PC-3 (cell line): ENCODE data around the gene MTM1. TPM values are rescaled to one million over a fixed set of nuclear protein-coding genes. Genes with fewer than 3 reads are reported as not detected.

Source experiments
- ATAC-seq: fragments of 200-7000 bp; cut with Tn5 transposase; 2 replicates; pipeline ENCODE4 v1.9.1; 2020; ENCODE audit warnings: mild to moderate bottlenecking, moderate library complexity
- BruUV-seq: library from RNA; stranded (reverse); fragments of 400-500 nt; replicated peaks from 2 replicates; lab custom pipeline; 2021; lab: Mats Ljungman, UMichigan
- CTCF ChIA-PET: fragments of 300-600 bp; sonication (Branson Sonifier 250); formaldehyde crosslinking; loops from one replicate; lab custom pipeline; 2022; ENCODE audit warnings: antibody characterized with exemption; lab: Charles Lee
- POLR2A ChIA-PET: fragments of 300-600 bp; sonication (Branson Sonifier 250); formaldehyde crosslinking; loops from one replicate; lab custom pipeline; 2022; ENCODE audit warnings: antibody characterized with exemption; ENCODE audit not compliant: unreplicated experiment; lab: Charles Lee
- DNase-seq: peaks from one replicate; pipeline ENCODE4 v3.0.0-alpha.2; 2015
- H2AFZ ChIP-seq: fragments of 300-600 bp; sonication (generic); 2 replicates; pipeline ENCODE4 v1.6.0; 2016; ENCODE audit warnings: antibody characterized with exemption, low read length
- H3F3A ChIP-seq: fragments of 300-600 bp; sonication (generic); one replicate; pipeline ENCODE4 v1.6.0; 2017; ENCODE audit warnings: antibody characterized with exemption, low read length, control low read depth, mild to moderate bottlenecking; ENCODE audit not compliant: unreplicated experiment
- H3K27ac ChIP-seq: fragments of 300-600 bp; sonication (generic); 2 replicates; pipeline ENCODE4 v1.5.1; 2016; ENCODE audit warnings: mild to moderate bottlenecking, low read length
- H3K27me3 ChIP-seq: fragments of 300-600 bp; sonication (generic); 2 replicates; pipeline ENCODE4 v1.6.1; 2016; ENCODE audit warnings: low read length, mixed read lengths
- H3K36me3 ChIP-seq: fragments of 300-600 bp; sonication (generic); 2 replicates; pipeline ENCODE4 v1.6.1; 2016; ENCODE audit warnings: low read depth, mixed run types, low read length, mixed read lengths
- H3K4me1 ChIP-seq: fragments of 300-600 bp; sonication (generic); 2 replicates; pipeline ENCODE4 v1.5.1; 2016; ENCODE audit warnings: low read length; ENCODE audit not compliant: insufficient read depth
- H3K4me2 ChIP-seq: fragments of 300-600 bp; sonication (generic); 2 replicates; pipeline ENCODE4 v1.6.0; 2016; ENCODE audit warnings: low read length
- H3K4me3 ChIP-seq: fragments of 300-600 bp; sonication (generic); 2 replicates; pipeline ENCODE4 v1.5.1; 2016; ENCODE audit warnings: mild to moderate bottlenecking, low read length, mixed read lengths
- H3K79me2 ChIP-seq: fragments of 300-600 bp; sonication (generic); 2 replicates; pipeline ENCODE4 v1.6.1; 2017; ENCODE audit warnings: low read length, mixed read lengths
- H3K9ac ChIP-seq: fragments of 300-600 bp; sonication (generic); 2 replicates; pipeline ENCODE4 v1.6.0; 2016; ENCODE audit warnings: mild to moderate bottlenecking, low read length
- H3K9me2 ChIP-seq: fragments of 300-600 bp; sonication (generic); replicated peaks from 2 replicates; pipeline ENCODE4 v1.6.1; 2016; ENCODE audit warnings: mixed run types, low read length, mixed read lengths
- H3K9me3 ChIP-seq: fragments of 300-600 bp; sonication (generic); 2 replicates; pipeline ENCODE4 v1.6.1; 2016; ENCODE audit warnings: low read length, mixed read lengths
- H4K20me1 ChIP-seq: fragments of 300-600 bp; sonication (generic); 2 replicates; pipeline ENCODE4 v1.6.1; 2016; ENCODE audit warnings: low read length, mixed read lengths
- EZH2 ChIP-seq: fragments of 300-600 bp; sonication (generic); IDR thresholded peaks from one replicate; pipeline ENCODE4 v1.6.1; 2017; ENCODE audit warnings: antibody characterized with exemption, mild to moderate bottlenecking, low read length; ENCODE audit not compliant: unreplicated experiment
- EZH2phosphoT487 ChIP-seq: fragments of 300-600 bp; sonication (generic); IDR thresholded peaks from 2 replicates; pipeline ENCODE4 v1.6.1; 2018; ENCODE audit warnings: mild to moderate bottlenecking, antibody characterized with exemption, low read length, borderline replicate concordance
- intact Hi-C: fragments of 100-400 bp; cut with micrococcal nuclease; formaldehyde crosslinking; loops from 2 replicates; pipeline ENCODE4 v1.9.0; 2023
- total RNA-seq: library from RNA; depleted of rRNA; stranded (reverse); fragments of >200 nt; gene quantifications from 2 replicates; pipeline ENCODE4 v1.2.3, GENCODE V29; 2014
- TF ChIP-seq, protein P1 (sequence below): fragments of 300-600 bp; sonication (generic); conservative IDR thresholded peaks from 2 replicates; pipeline ENCODE4 v1.5.1; 2017; ENCODE audit warnings: antibody characterized with exemption, low read depth, mild to moderate bottlenecking, low read length

The MTM1 gene
- total RNA-seq, 1 experiment from 2014 or later, result 13.7 TPM

DNA sequence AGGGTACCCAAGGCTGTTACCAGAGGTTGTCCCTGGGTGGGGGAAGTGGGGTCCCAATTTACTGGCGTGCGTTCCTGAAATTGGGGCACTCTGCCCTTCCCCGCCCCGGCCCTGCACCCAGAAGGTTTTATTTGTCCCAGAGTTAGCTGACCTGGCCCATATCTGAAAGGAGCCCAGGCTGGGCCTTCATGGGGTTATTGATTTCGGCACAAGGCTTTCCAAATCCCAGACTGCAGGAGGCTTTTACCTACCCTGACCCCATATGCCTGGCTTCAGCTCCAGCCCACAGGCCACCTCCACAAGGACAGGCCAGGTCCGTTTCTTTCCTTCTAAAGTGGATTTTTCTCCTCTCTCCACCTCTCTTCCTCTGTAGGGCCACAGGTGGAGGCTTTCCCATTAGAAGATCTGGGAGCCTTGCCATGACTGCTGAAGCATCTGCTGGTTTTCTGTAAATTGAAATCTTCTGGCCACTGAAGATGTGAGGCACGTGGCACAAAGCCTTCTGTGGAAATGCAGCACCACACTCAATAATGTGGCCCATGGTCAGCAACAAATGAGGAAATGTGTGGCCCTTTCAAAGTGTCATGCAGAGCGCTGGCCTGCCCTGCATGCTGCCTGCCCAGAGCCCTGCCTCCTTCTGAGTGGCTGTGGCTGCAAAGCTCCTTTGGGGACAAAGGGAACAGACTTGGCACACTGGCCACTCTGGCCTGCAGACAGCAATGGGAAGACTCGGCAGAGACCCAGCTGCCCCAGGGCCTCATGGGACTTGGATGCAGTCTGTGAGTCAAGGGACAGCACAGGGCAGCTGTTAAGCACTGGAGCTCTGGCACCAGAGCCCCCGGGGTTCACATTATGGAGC is 43.1 kb upstream of the MTM1 start:
- POLR2A ChIA-PET, result no interaction called here
- TF ChIP-seq EZH2 (no peak), EZH2phosphoT487 (no peak)
- TF ChIP-seq, protein P1, sequence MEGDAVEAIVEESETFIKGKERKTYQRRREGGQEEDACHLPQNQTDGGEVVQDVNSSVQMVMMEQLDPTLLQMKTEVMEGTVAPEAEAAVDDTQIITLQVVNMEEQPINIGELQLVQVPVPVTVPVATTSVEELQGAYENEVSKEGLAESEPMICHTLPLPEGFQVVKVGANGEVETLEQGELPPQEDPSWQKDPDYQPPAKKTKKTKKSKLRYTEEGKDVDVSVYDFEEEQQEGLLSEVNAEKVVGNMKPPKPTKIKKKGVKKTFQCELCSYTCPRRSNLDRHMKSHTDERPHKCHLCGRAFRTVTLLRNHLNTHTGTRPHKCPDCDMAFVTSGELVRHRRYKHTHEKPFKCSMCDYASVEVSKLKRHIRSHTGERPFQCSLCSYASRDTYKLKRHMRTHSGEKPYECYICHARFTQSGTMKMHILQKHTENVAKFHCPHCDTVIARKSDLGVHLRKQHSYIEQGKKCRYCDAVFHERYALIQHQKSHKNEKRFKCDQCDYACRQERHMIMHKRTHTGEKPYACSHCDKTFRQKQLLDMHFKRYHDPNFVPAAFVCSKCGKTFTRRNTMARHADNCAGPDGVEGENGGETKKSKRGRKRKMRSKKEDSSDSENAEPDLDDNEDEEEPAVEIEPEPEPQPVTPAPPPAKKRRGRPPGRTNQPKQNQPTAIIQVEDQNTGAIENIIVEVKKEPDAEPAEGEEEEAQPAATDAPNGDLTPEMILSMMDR, result no peak
- Histone ChIP-seq H2AFZ (no peak overlapping the region), H3K9me3 (no peaks in the 10 kb centered on the region), H3K4me1 (no peaks in the 10 kb centered on the region), H3K9ac (no peak overlapping the region), H3K27me3 (no peaks in the 10 kb centered on the region), H4K20me1 (no peaks in the 10 kb centered on the region), H3K4me3 (no peak overlapping the region), H3K4me2 (no peak overlapping the region), H3F3A (no peaks in the 10 kb centered on the region), H3K27ac (no peak overlapping the region), H3K36me3 (no peaks in the 10 kb centered on the region), H3K79me2 (no peaks in the 10 kb centered on the region), H3K9me2 (no peaks in the 10 kb centered on the region)
- ATAC-seq, result no peak
- CTCF ChIA-PET, result no interaction called here
- intact Hi-C loops, result no loop called here
- no TSS peak for BruUV-seq
- DNase-seq, result no peak

DNA sequence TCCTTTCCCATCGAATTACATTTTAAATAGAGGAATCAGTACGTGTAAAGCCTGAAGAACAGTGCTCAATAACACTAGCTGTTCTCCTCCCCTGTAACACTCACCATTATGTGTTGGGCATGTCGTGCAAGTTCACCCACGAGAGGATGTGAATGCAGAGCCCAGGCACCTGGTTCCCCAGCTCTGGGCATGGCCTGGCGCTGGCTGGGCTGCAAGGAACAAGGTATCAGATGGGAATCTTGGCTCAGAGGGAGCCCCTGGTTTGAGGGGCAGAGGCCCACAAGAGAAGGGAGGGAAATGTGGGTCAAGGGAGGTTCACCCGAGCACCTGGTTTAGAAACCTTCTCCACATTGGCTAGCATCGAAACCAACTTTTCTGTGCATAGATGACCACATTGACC is 41.7 kb upstream of the MTM1 start:
- no peaks in the 10 kb centered on the region for H3K9me3 ChIP-seq
- H3K4me2 ChIP-seq, result no peak overlapping the region
- no peak for TF ChIP-seq EZH2phosphoT487
- H3K27ac ChIP-seq, result no peak overlapping the region
- no peaks in the 10 kb centered on the region for H3K4me1 ChIP-seq
- ATAC-seq, result no peak
- H3F3A ChIP-seq, result no peaks in the 10 kb centered on the region
- no TSS peak for BruUV-seq
- no peaks in the 10 kb centered on the region for H3K27me3 ChIP-seq
- DNase-seq, result no peak
- POLR2A ChIA-PET, result no interaction called here
- intact Hi-C loops, result no loop called here
- CTCF ChIA-PET, result no interaction called here
- no peak overlapping the region for H3K9ac ChIP-seq
- H3K4me3 ChIP-seq, result no peak overlapping the region
- no peaks in the 10 kb centered on the region for H3K9me2 ChIP-seq
- H4K20me1 ChIP-seq, result no peaks in the 10 kb centered on the region
- no peaks in the 10 kb centered on the region for H3K79me2 ChIP-seq
- H2AFZ ChIP-seq, result no peak overlapping the region
- no peaks in the 10 kb centered on the region for H3K36me3 ChIP-seq

DNA sequence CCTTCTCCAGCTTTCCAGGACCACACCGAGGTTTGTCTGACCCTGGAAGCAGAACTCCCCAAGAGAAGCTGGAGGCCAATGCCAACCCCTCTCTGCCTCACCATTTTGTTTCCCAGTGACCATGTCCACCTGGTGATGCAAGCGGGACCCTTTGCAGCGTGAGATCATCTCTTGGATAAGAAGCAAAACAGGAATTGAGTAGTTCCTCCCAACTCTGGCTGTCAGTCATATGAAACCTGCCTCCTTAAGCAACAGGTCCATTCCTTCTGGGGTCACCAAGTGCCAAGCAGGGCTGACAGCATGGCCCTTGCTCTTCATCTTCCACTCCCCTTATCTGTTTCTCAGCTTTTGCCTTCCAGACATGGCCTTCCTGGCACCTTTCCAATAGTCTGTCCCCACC is 41.3 kb upstream of the MTM1 start:
- POLR2A ChIA-PET, result no interaction called here
- DNase-seq, result no peak
- H3K9me3 ChIP-seq, result no peaks in the 10 kb centered on the region
- no peaks in the 10 kb centered on the region for H3K36me3 ChIP-seq
- no peak overlapping the region for H3K4me3 ChIP-seq
- no peak overlapping the region for H2AFZ ChIP-seq
- no peaks in the 10 kb centered on the region for H3F3A ChIP-seq
- no peak overlapping the region for H3K27ac ChIP-seq
- TF ChIP-seq EZH2 (no peak), EZH2phosphoT487 (no peak)
- TF ChIP-seq, protein P1, result no peak
- no peaks in the 10 kb centered on the region for H3K27me3 ChIP-seq
- no peaks in the 10 kb centered on the region for H3K79me2 ChIP-seq
- no TSS peak for BruUV-seq
- no peaks in the 10 kb centered on the region for H3K9me2 ChIP-seq
- no peaks in the 10 kb centered on the region for H3K4me1 ChIP-seq
- ATAC-seq, result no peak
- H3K9ac ChIP-seq, result no peak overlapping the region
- CTCF ChIA-PET, result no interaction called here
- no peak overlapping the region for H3K4me2 ChIP-seq
- H4K20me1 ChIP-seq, result no peaks in the 10 kb centered on the region
- intact Hi-C loops, result no loop called here
